Hepatocyte (in vitro differentiated cells): Measurements from ENCODE around the gene FOXF1. TPM values are rescaled to one million over a fixed set of nuclear protein-coding genes. Genes with fewer than 3 reads are reported as not detected.
A peak's percentile ranks its signal among the peaks of the same experiment; 100 is the strongest.

Source experiments
- DNase-seq: peaks from one replicate; pipeline ENCODE4 v3.0.0-alpha.2; 2016; ENCODE audit warnings: low spot score
- H2AFZ ChIP-seq: fragments of 200-600 bp; sonication (generic); 2 replicates; pipeline ENCODE4 v1.6.0; 2016; ENCODE audit warnings: antibody characterized with exemption, mild to moderate bottlenecking
- H3K27ac ChIP-seq: fragments of 200-600 bp; sonication (generic); 2 replicates; pipeline ENCODE4 v1.5.1; 2016; ENCODE audit warnings: mild to moderate bottlenecking
- H3K27me3 ChIP-seq: fragments of 200-600 bp; sonication (generic); 2 replicates; pipeline ENCODE4 v1.6.1; 2016
- H3K36me3 ChIP-seq: fragments of 200-600 bp; sonication (generic); replicated peaks from 2 replicates; pipeline ENCODE4 v1.5.1; 2016; ENCODE audit warnings: low read depth; ENCODE audit not compliant: insufficient read depth
- H3K4me1 ChIP-seq: fragments of 200-600 bp; sonication (generic); 2 replicates; pipeline ENCODE4 v1.5.1; 2016; ENCODE audit warnings: mild to moderate bottlenecking, moderate library complexity; ENCODE audit not compliant: insufficient read depth
- H3K4me2 ChIP-seq: fragments of 200-600 bp; sonication (generic); 2 replicates; pipeline ENCODE4 v1.6.0; 2016
- H3K4me3 ChIP-seq: fragments of 200-600 bp; sonication (generic); 2 replicates; pipeline ENCODE4 v1.5.1; 2016; ENCODE audit warnings: mild to moderate bottlenecking
- H3K79me2 ChIP-seq: fragments of 200-600 bp; sonication (generic); 2 replicates; pipeline ENCODE4 v1.6.0; 2017; ENCODE audit warnings: mild to moderate bottlenecking
- H3K9me2 ChIP-seq: fragments of 200-600 bp; sonication (generic); replicated peaks from 2 replicates; pipeline ENCODE4 v1.6.0; 2017; ENCODE audit warnings: mild to moderate bottlenecking; ENCODE audit not compliant: insufficient read depth
- H3K9me3 ChIP-seq: fragments of 200-600 bp; sonication (generic); 2 replicates; pipeline ENCODE4 v1.5.1; 2016; ENCODE audit warnings: low read depth, mild to moderate bottlenecking
- H4K20me1 ChIP-seq: fragments of 200-600 bp; sonication (generic); 2 replicates; pipeline ENCODE4 v1.6.0; 2016; ENCODE audit warnings: mild to moderate bottlenecking; ENCODE audit not compliant: insufficient read depth, poor library complexity, severe bottlenecking
- CTCF ChIP-seq: fragments of 200-600 bp; sonication (generic); IDR thresholded peaks from 2 replicates; pipeline ENCODE4 v1.5.1; 2016; ENCODE audit warnings: antibody characterized with exemption, mild to moderate bottlenecking; ENCODE audit not compliant: poor library complexity
- EZH2 ChIP-seq: fragments of 200-600 bp; sonication (generic); IDR thresholded peaks from 2 replicates; pipeline ENCODE4 v1.6.1; 2016; ENCODE audit warnings: antibody characterized with exemption, mild to moderate bottlenecking, borderline replicate concordance
- EZH2phosphoT487 ChIP-seq: fragments of 200-600 bp; sonication (generic); IDR thresholded peaks from one replicate; pipeline ENCODE4 v1.6.1; 2018; ENCODE audit warnings: antibody characterized with exemption, mild to moderate bottlenecking, low read depth, moderate library complexity; ENCODE audit not compliant: unreplicated experiment, severe bottlenecking
- WGBS: methylation state at CpG from one replicate; pipeline ENCODE4 v1.1.6; 2016; ENCODE audit warnings: low lambda C conversion rate; ENCODE audit errors: missing lambda C conversion rate; 5-methylcytosine and 5-hydroxymethylcytosine counted together
- polyA plus RNA-seq: library from polyadenylated mRNA; unstranded; fragments of >200 nt; fragmentation: Nextera tagmentation; extraction: Ambion mirVana; gene quantifications from 2 replicates; pipeline ENCODE4 v1.2.1, GENCODE V29; 2016
- total RNA-seq: library from RNA; depleted of rRNA; stranded (reverse); fragments of >200 nt; gene quantifications from 2 replicates; pipeline ENCODE4 v1.2.3, GENCODE V29; 2014

Gene FOXF1
- total and polyA plus RNA-seq, 2 experiments from 2014 or later: 26.8 to 37.4 TPM

- 8% methylated on average over 54 of the region's 70 CpGs for WGBS
Measured at GRCh38 chr16:86554917-86555703, 44.8 kb downstream of the FOXF1 start, which contains the start of gene MTHFSD. Gene MTHFSD (minus strand): TSS chr16:86555235. CDS start chr16:86555184, 51 bp downstream.

GRCh38 chr16:86555704-86556075 lies 45.4 kb downstream of the FOXF1 start:
- DNase-seq: no peak
- Histone ChIP-seq H4K20me1 (no peaks in the 10 kb centered on the region), H3K27ac (peak overlapping the region; percentile 69), H3K4me1 (peaks cover 10% of the 10 kb centered on the region), H3K79me2 (peaks cover 11% of the 10 kb centered on the region), H3K4me3 (peak overlapping the region; percentile 67), H2AFZ (peak overlapping the region; percentile 93), H3K9me3 (no peaks in the 10 kb centered on the region), H3K36me3 (no peaks in the 10 kb centered on the region), H3K9me2 (no peaks in the 10 kb centered on the region), H3K4me2 (peak overlapping the region; percentile 89), H3K27me3 (no peaks in the 10 kb centered on the region)
- TF ChIP-seq EZH2 (no peak), CTCF (no peak), EZH2phosphoT487 (no peak)
- WGBS: 67% methylated on average over 15 of the region's 17 CpGs

More at GRCh38 chr16:86554917-86555703, 44.8 kb downstream of the FOXF1 start, which contains the start of gene MTHFSD:
- Histone ChIP-seq H3K27me3 (no peaks in the 10 kb centered on the region), H3K4me2 (peak within 1 kb of the TSS; percentile 89), H4K20me1 (no peaks in the 10 kb centered on the region), H3K9me3 (no peaks in the 10 kb centered on the region), H3K36me3 (no peaks in the 10 kb centered on the region), H3K4me3 (peak within 1 kb of the TSS; percentile 84), H3K9me2 (no peaks in the 10 kb centered on the region), H3K4me1 (peaks cover 10% of the 10 kb centered on the region), H3K27ac (peak within 1 kb of the TSS; percentile 82), H2AFZ (peak within 1 kb of the TSS; percentile 93), H3K79me2 (peaks cover 11% of the 10 kb centered on the region)
- TF ChIP-seq CTCF: peak; percentile 7
- TF ChIP-seq EZH2phosphoT487: no peak
- DNase-seq: peak; percentile 96

GRCh38 chr16:86556576-86556975 lies 46.2 kb downstream of the FOXF1 start:
- Histone ChIP-seq H3K27me3 (no peaks in the 10 kb centered on the region), H4K20me1 (no peaks in the 10 kb centered on the region), H3K4me2 (no peak overlapping the region), H3K9me2 (no peaks in the 10 kb centered on the region), H2AFZ (no peak overlapping the region), H3K4me3 (no peak overlapping the region), H3K79me2 (peaks cover 11% of the 10 kb centered on the region), H3K9me3 (no peaks in the 10 kb centered on the region), H3K4me1 (peaks cover 10% of the 10 kb centered on the region), H3K27ac (no peak overlapping the region), H3K36me3 (no peaks in the 10 kb centered on the region)
- TF ChIP-seq EZH2: no peak
- TF ChIP-seq CTCF: no peak
- TF ChIP-seq EZH2phosphoT487: no peak
- DNase-seq: no peak
- WGBS: 76% methylated on average over 5 of the region's 5 CpGs
